Jurkat, Clone E6-1 (cell line): ENCODE results near the gene ADA.
A peak's percentile ranks its signal among the peaks of the same experiment; 100 is the strongest.

Experiments
- DNase-seq: peaks from one replicate; pipeline ENCODE4 v3.0.0-alpha.2; 2011; ENCODE audit warnings: low read depth, low spot score
- H3K4me3 ChIP-seq: 2 replicates; pipeline ENCODE4 v1.5.1; 2011; ENCODE audit warnings: mild to moderate bottlenecking, low read length, control low read depth, moderate library complexity

ADA gene

GRCh38 chr20:44610313-44610962 lies 41.1 kb downstream of the ADA start:
- no peak overlapping the region for H3K4me3 ChIP-seq
- peak; percentile 83 for DNase-seq

- H3K4me3 ChIP-seq = peak overlapping the region; percentile 16; the same call in 1 of the 2 replicates
- peak; percentile 82 for DNase-seq
These were observed 41.8 kb downstream of the ADA start for GRCh38 chr20:44609516-44610312.

GRCh38 chr20:44609006-44609515 lies 42.4 kb downstream of the ADA start:
- no peak for DNase-seq
- H3K4me3 ChIP-seq = no peak overlapping the region

GRCh38 chr20:44606725-44607441 lies 44.6 kb downstream of the ADA start:
- no peak for DNase-seq

GRCh38 chr20:44603327-44603726 lies 48.2 kb downstream of the ADA start:
- H3K4me3 ChIP-seq = no peak overlapping the region
- DNase-seq = no peak

More at GRCh38 chr20:44606725-44607441, 44.6 kb downstream of the ADA start:
- H3K4me3 ChIP-seq = no peak overlapping the region

GRCh38 chr20:44601801-44602204 lies 49.7 kb downstream of the ADA start:
- no peak overlapping the region for H3K4me3 ChIP-seq
- no peak for DNase-seq

GRCh38 chr20:44601236-44601671 lies 50.2 kb downstream of the ADA start:
- H3K4me3 ChIP-seq = no peak overlapping the region
- DNase-seq = no peak

- H3K4me3 ChIP-seq = no peak overlapping the region
- DNase-seq = no peak
These were observed 50.7 kb downstream of the ADA start for GRCh38 chr20:44600758-44601201.

GRCh38 chr20:44600301-44600700 lies 51.2 kb downstream of the ADA start:
- no peak overlapping the region for H3K4me3 ChIP-seq
- DNase-seq = no peak

GRCh38 chr20:44599715-44600114 lies 51.8 kb downstream of the ADA start:
- H3K4me3 ChIP-seq = no peak overlapping the region
- DNase-seq = no peak

GRCh38 chr20:44598423-44599305 lies 52.8 kb downstream of the ADA start:
- peak overlapping the region; percentile 15 for H3K4me3 ChIP-seq
- no peak for DNase-seq

GRCh38 chr20:44597930-44598329 lies 53.6 kb downstream of the ADA start:
- no peak overlapping the region for H3K4me3 ChIP-seq

GRCh38 chr20:44597516-44597915 lies 54.0 kb downstream of the ADA start:
- no peak overlapping the region for H3K4me3 ChIP-seq
- DNase-seq = no peak

More at GRCh38 chr20:44597930-44598329, 53.6 kb downstream of the ADA start:
- no peak for DNase-seq

GRCh38 chr20:44596876-44597275 lies 54.6 kb downstream of the ADA start:
- no peak for DNase-seq
- no peak overlapping the region for H3K4me3 ChIP-seq

- no peak for DNase-seq
- no peak overlapping the region for H3K4me3 ChIP-seq
These were observed 55.5 kb downstream of the ADA start for GRCh38 chr20:44596010-44596409.

GRCh38 chr20:44594730-44595129 lies 56.8 kb downstream of the ADA start:
- DNase-seq = no peak
- H3K4me3 ChIP-seq = no peak overlapping the region

- DNase-seq = no peak
These were observed 57.7 kb downstream of the ADA start for GRCh38 chr20:44593751-44594150.

GRCh38 chr20:44592366-44592765 lies 59.1 kb downstream of the ADA start:
- H3K4me3 ChIP-seq = no peak overlapping the region
- no peak for DNase-seq

More at GRCh38 chr20:44593751-44594150, 57.7 kb downstream of the ADA start:
- no peak overlapping the region for H3K4me3 ChIP-seq
